ENCODE data around the gene CFB.

DNA sequence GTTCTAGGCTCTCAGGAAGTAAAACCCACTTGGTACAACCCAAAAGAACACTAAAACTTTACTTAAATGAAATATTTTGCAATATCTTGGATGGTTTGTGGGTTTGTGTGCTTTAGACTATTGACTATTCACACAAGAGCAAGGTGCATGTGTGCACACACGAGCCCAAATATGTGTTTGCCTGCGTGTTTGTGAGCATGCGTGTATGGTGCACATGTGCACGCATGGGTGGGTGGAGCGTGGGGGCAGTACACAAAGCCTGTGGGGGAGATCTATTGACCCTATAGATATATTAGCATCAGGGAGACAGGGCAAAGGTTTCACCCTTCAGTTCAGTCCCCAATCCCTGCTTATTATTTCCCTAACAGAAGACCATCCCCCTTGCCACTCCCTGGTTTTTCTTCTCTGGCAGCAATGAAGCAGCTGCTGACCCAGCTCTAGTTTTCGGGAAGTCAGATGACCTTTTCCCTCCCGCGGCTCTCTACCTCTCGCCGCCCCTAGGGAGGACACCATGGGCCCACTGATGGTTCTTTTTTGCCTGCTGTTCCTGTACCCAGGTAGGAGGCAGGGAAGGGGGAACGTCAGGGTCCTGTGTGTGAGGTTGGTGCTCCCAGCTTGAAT lies 18.5 kb upstream of the CFB start, which contains the start of gene C2:
- TF ChIP-seq EZH2 (IDR thresholded peaks at IDR 0.05) (no peak), CTCF (IDR thresholded peaks at IDR 0.05) (no peak)
